ENCODE measurements around the gene ZBTB20.
"Not testable (repeated sequence)": the region's sequence is repeated elsewhere in the genome, so short reads cannot be mapped to it uniquely, and the experiment has no call there.

The ZBTB20 gene

GRCh38 chr3:115147329-115148141, 447 bp upstream of the ZBTB20 start:
- DNase-seq: peak; percentile 100

- DNase-seq: peak; percentile 72
Measured at GRCh38 chr3:115146032-115146417, 1.1 kb downstream of the ZBTB20 start.

- no peak for DNase-seq
Measured at GRCh38 chr3:115141033-115141757, 5.9 kb downstream of the ZBTB20 start.

GRCh38 chr3:115139072-115139471, 8.0 kb downstream of the ZBTB20 start:
- no peak for DNase-seq

GRCh38 chr3:115134648-115135347, 12.3 kb downstream of the ZBTB20 start:
- no peak for DNase-seq

- DNase-seq: no peak
Measured at GRCh38 chr3:115127208-115127607, 19.9 kb downstream of the ZBTB20 start.

GRCh38 chr3:115120597-115120996, 26.5 kb downstream of the ZBTB20 start:
- DNase-seq: no peak

- peak; percentile 42 for DNase-seq
Measured at GRCh38 chr3:115113367-115113766, 33.7 kb downstream of the ZBTB20 start.

GRCh38 chr3:115111632-115112031, 35.5 kb downstream of the ZBTB20 start:
- DNase-seq: no peak

GRCh38 chr3:115110830-115111229, 36.3 kb downstream of the ZBTB20 start:
- no peak for DNase-seq

GRCh38 chr3:115110066-115110465, 37.0 kb downstream of the ZBTB20 start:
- not testable (repeated sequence) for DNase-seq

- DNase-seq: no peak
Measured at GRCh38 chr3:115108614-115109013, 38.5 kb downstream of the ZBTB20 start.

GRCh38 chr3:115102046-115102445, 45.0 kb downstream of the ZBTB20 start:
- no peak for DNase-seq

GRCh38 chr3:115100806-115101205, 46.3 kb downstream of the ZBTB20 start:
- DNase-seq: no peak

- DNase-seq: peak; percentile 56
Measured at GRCh38 chr3:115099986-115100571, 47.0 kb downstream of the ZBTB20 start.

GRCh38 chr3:115099134-115099985, 47.7 kb downstream of the ZBTB20 start:
- no peak for DNase-seq

GRCh38 chr3:115098354-115099073, 48.6 kb downstream of the ZBTB20 start:
- no peak for DNase-seq

GRCh38 chr3:115095236-115095635, 51.9 kb downstream of the ZBTB20 start:
- DNase-seq: no peak

GRCh38 chr3:115092220-115092791, 54.8 kb downstream of the ZBTB20 start:
- DNase-seq: peak; percentile 60

- DNase-seq: no peak
Measured at GRCh38 chr3:115090712-115091111, 56.4 kb downstream of the ZBTB20 start.

GRCh38 chr3:115089481-115089880, 57.6 kb downstream of the ZBTB20 start:
- no peak for DNase-seq

Data from fibroblast of skin of abdomen (primary cell).